ENCODE data around the gene PGC.

DNA sequence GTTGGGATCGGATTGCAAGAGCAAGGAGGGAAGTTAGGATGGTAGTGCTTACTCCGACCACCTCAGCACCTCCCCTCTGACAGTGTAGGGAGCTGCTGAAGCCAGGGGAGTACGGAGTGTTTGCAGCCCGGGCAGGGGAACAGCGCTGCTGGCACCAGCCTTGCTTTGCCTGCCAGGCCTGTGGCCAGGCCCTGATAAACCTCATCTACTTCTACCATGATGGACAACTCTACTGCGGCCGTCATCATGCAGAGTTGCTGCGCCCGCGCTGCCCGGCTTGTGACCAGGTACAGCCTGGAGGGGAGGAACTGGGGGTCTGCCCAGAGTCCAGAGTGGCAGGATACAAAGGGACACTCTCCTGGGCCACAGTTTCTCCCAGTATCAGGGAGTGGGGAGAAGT, 38.1 kb upstream of the PGC start:
- TF ChIP-seq, protein P1, sequence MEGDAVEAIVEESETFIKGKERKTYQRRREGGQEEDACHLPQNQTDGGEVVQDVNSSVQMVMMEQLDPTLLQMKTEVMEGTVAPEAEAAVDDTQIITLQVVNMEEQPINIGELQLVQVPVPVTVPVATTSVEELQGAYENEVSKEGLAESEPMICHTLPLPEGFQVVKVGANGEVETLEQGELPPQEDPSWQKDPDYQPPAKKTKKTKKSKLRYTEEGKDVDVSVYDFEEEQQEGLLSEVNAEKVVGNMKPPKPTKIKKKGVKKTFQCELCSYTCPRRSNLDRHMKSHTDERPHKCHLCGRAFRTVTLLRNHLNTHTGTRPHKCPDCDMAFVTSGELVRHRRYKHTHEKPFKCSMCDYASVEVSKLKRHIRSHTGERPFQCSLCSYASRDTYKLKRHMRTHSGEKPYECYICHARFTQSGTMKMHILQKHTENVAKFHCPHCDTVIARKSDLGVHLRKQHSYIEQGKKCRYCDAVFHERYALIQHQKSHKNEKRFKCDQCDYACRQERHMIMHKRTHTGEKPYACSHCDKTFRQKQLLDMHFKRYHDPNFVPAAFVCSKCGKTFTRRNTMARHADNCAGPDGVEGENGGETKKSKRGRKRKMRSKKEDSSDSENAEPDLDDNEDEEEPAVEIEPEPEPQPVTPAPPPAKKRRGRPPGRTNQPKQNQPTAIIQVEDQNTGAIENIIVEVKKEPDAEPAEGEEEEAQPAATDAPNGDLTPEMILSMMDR (IDR thresholded peaks at IDR 0.05): no peak
- TF ChIP-seq POLR2AphosphoS5 (IDR thresholded peaks at IDR 0.05) (no peak), POLR2A (IDR thresholded peaks at IDR 0.05) (no peak)
